Tongue (tissue), 2 donors: ENCODE measurements around the gene SLCO6A1. TPM values are rescaled to one million over a fixed set of nuclear protein-coding genes. Genes with fewer than 3 reads are reported as not detected.
"Not testable (repeated sequence)": the region's sequence is repeated elsewhere in the genome, so short reads cannot be mapped to it uniquely, and the experiment has no call there.

Source experiments
- DNase-seq: peaks from one replicate; pipeline ENCODE4 v3.0.0-alpha.2; 2015
- total RNA-seq: library from RNA; depleted of rRNA; stranded (reverse); fragments of >200 nt; gene quantifications from one replicate; pipeline ENCODE4 v1.2.3, GENCODE V29; 2014

Gene SLCO6A1
- total RNA-seq, result not detected

GRCh38 chr5:102498271-102499034, at the start of gene SLCO6A1:
Gene SLCO6A1 (minus strand): TSS chr5:102499001. CDS start chr5:102498844, 157 bp downstream.
- no peak for DNase-seq

GRCh38 chr5:102547141-102548035, 48.6 kb upstream of the SLCO6A1 start:
- DNase-seq, result no peak

- no peak for DNase-seq
These were observed 46.4 kb upstream of the SLCO6A1 start for GRCh38 chr5:102545175-102545574.

GRCh38 chr5:102542057-102542456, 43.3 kb upstream of the SLCO6A1 start:
- DNase-seq, result no peak

GRCh38 chr5:102539996-102540728, 41.4 kb upstream of the SLCO6A1 start:
- DNase-seq, result no peak

- no peak for DNase-seq
These were observed 40.8 kb upstream of the SLCO6A1 start for GRCh38 chr5:102539562-102539961.

- no peak for DNase-seq
These were observed 38.2 kb upstream of the SLCO6A1 start for GRCh38 chr5:102537011-102537410.

GRCh38 chr5:102536323-102536928, 37.6 kb upstream of the SLCO6A1 start:
- DNase-seq, result peak; percentile 31

- DNase-seq, result peak; percentile 69
These were observed 33.3 kb upstream of the SLCO6A1 start for GRCh38 chr5:102532123-102532522.

- no peak for DNase-seq
These were observed 32.7 kb upstream of the SLCO6A1 start for GRCh38 chr5:102531506-102531905.

- DNase-seq, result no peak
These were observed 30.6 kb upstream of the SLCO6A1 start for GRCh38 chr5:102529447-102529846.

- no peak for DNase-seq
These were observed 30.2 kb upstream of the SLCO6A1 start for GRCh38 chr5:102529031-102529430.

- DNase-seq, result no peak
These were observed 29.8 kb upstream of the SLCO6A1 start for GRCh38 chr5:102528600-102528999.

GRCh38 chr5:102527547-102527946, 28.7 kb upstream of the SLCO6A1 start:
- DNase-seq, result no peak

- no peak for DNase-seq
These were observed 24.9 kb upstream of the SLCO6A1 start for GRCh38 chr5:102523541-102524175.

GRCh38 chr5:102511666-102512065, 12.9 kb upstream of the SLCO6A1 start:
- peak; percentile 69 for DNase-seq

GRCh38 chr5:102491261-102491914, 7.4 kb downstream of the SLCO6A1 start:
- not testable (repeated sequence) for DNase-seq

GRCh38 chr5:102483736-102484135, 15.1 kb downstream of the SLCO6A1 start:
- DNase-seq, result no peak

- DNase-seq, result no peak
These were observed 17.6 kb downstream of the SLCO6A1 start for GRCh38 chr5:102481054-102481715.

- no peak for DNase-seq
These were observed 45.1 kb downstream of the SLCO6A1 start for GRCh38 chr5:102453716-102454115.
